Activated CD8-positive, alpha-beta memory T cell treated with anti-CD3 and anti-CD28 coated beads for 1 hour (primary cell): ENCODE data around the gene NPNT.

Source experiments
- DNase-seq, 2 donors: peaks; one replicate each; pipeline ENCODE4 v3.0.0-alpha.2; 2020; ENCODE audit warnings: low read depth in 1 of 2; ENCODE audit errors: extremely low read depth in 1 of 2

Gene NPNT

DNA sequence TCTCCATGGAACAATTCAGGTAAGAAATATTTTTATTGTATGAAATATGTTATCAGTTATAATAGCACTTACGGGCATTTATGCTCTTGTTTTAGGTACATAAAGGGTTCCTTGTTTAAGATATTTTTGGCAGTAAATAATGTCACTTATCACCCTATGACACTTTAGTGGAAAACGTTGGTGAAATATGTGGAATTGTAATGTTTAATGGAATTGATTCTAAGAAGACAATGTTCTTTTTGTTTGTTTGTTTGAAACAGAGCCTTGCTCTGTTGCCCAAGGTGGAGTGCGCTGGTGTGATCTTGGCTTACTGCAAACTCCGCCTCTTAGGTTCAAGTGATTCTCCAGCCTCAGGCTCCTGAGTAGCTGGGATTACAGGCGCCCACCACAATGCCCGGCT, 17.4 kb downstream of the NPNT start:
- DNase-seq = no peak

DNA sequence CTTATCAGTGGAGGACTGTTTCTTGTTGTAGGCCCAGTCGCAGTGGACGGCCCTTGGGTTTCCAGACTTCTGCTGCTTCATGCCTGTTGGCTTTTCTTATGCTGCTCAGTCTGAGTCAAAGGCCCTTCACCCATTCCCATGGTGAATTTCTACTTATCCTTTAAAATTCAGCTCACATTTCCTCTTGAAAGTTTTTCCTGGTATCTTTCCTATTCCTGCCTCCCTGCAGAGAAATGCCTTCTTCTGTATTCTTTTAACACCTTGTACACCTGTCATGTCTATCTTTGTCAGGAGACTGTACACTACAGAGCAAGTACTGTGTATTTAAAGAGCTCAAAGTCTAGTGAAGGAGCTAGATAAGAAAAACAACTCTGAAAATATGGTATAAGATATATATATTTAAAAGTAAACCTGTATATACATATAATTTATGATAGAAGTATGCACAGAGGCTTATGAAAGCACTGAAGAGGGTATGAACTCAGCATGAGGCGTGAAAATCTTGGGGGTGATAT, 22.0 kb downstream of the NPNT start:
- DNase-seq = no peak

DNA sequence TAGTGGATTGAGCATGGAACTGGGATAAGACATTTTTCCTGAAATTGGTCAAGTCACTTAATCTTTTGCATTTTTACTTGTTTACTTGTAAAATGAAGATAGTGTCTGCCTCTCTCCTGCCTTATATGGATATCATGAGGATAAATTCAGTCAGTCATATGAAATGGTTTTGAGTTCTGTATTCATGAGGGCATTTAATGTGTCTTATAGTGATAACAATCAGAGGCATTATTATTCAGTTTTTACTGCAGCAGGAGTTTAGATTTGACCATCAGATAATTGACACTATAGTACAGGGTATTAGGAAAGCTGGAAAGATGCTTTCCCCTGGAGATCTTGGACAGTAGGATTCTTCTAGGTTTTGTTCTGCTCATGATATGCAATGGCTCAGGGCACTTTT, 26.0 kb downstream of the NPNT start:
- DNase-seq = no peak

DNA sequence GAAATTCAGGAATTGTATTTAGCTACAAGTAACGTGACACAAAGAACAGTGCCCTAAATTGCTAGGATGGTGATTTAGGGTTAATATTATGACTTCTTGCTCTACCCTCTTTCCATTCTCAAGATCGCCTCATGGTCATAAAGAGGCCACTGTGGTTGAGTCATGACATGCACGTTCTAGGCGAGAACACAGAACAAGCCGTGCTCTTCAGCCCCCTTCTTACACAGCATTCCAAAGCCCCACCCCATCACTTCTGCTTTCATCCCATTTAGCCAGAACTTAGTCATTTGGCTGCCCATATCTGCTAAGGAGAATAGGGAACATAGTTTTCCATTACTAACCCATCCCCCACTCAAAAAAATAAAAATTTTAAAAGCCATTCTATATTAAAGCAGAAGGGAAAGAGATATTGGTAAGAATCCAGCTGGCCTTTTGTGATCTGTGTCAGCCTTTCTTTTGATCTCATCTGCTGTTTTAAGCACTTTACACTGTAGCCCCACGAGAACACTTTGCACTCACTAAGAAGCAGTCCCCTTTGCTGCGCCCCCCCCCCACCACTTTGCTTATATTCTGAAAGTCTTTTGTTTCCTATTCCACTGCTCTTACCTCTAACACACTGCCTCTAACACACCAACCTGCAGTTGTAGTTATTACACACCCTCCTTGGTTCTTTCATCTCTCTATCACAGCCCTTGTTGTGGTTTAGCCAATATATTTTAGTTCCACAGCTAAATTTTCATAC, 28.4 kb downstream of the NPNT start:
- no peak for DNase-seq

DNA sequence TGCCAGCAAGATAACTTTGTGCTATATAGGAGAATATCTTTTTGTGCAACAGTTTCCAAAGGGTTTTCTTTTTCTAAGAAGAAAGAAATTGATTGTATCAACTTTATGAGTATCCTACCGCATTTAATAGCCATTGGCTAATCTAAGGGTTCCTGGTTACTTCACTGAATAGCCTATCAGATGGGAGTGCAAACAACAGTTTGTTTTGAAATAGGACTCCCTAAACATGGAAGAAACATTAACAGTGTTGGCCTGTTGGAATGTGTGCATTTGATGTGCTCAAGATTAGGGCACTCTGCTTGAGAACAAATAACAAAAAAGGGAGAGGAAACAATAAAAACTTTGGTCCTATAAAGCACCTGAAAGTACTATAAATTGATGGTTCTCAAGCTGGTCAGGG, 29.1 kb downstream of the NPNT start:
- no peak for DNase-seq

DNA sequence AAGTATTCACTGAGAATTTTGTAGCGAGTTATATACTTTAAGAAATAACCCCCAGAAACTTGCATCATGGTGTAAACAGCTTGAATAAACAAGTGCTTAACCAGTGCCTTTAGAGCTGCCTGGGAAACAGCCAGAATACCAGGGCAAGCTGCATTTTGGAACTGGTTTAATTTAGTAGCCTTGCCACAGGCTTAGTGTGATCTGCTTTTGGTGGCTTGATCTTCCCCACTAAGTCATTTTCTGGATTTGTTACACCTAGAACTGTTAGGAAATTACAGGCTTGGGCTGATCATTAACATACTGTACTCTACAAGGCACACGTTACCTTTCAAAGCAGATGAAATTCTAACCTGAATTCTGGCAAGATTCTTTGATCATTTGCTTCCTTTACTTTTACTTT, 35.4 kb downstream of the NPNT start:
- no peak for DNase-seq

DNA sequence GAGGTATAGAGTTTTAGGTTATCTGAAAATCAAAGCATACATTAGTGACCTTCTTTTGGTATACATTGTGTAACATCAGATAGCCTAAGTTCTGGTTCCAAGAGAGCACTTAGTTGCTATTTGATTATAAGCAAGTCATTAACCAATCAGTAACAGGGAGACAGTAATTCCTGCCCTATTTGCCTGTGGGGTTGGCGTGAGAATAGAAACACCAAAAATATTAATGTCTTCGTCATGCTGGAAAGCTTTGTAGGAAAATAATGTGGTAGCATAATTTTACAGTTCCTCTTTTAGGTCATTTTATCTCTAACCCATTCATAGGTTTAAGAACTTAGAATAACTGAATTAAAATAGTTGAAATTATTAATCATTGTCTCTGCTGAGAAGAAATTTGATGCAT, 37.8 kb downstream of the NPNT start:
- DNase-seq = no peak

DNA sequence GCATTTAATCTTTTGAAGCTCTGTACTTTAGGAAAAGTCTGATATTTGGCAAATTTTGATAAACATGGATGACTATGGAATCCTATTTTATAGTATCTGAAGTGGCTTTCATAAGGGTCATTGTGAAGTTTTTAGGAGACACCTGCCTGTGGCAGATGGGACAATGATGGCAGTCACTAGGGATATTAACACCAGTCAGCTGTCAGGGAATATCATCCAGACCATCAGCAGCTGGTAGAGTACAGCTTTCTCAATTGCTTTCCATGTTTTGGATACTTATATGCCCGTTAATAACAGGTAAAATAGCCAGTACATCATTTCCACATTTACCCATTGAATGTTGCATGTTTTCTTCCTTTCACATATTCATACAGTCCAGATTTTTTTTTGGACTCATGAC, 39.1 kb downstream of the NPNT start:
- DNase-seq = no peak

DNA sequence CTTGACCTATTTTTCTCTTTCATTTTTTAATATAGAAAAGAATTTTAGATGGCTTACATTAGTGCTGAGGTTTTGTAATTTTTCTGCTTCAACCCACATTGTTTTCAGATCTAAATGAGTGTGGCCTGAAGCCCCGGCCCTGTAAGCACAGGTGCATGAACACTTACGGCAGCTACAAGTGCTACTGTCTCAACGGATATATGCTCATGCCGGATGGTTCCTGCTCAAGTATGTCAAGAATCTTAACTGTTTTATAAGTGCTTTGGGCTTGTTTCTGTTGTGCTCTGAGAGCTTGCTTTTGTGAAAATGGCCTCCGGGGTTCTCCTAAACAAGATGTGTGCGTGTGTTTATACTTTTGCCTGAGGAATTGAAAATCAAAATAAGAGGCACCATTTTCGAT, 41.6 kb downstream of the NPNT start:
- no peak for DNase-seq

DNA sequence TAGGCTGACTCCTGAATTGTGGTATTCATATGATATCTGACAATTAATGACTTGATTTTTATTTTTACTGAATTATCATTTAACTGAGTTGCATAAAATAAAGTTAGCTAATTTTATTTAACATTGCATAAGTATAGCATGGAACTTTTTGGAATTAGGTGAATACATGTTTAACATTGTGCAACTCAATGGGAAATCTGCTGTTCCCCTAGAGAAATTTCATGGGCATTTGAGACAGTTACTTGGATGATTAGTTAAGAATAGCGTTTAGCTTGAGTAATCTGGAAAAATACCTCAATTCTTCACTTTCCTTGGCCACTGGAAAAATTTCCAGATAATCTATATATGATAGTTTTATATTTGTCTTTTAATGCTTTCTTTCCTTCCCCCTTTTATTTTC, 42.5 kb downstream of the NPNT start:
- no peak for DNase-seq

DNA sequence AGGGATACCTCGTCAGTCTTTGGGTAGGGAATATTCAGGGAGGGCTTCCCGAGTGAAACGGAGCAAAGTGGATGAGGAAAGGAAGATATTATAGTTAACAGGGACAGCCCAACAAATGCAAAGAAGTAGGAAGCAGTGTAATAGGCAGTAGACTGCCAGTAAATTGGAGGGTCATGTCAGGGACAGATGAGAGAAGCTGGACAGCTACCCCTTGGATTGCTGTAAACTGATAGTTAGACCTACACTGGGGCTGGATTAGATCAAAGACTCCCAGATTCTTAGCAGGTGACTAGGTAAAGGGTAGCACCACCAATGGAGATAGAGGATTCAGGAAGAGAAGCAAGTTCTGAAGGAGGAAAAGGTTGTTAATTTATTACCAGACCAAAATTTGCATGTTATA, 48.0 kb downstream of the NPNT start:
- no peak for DNase-seq

DNA sequence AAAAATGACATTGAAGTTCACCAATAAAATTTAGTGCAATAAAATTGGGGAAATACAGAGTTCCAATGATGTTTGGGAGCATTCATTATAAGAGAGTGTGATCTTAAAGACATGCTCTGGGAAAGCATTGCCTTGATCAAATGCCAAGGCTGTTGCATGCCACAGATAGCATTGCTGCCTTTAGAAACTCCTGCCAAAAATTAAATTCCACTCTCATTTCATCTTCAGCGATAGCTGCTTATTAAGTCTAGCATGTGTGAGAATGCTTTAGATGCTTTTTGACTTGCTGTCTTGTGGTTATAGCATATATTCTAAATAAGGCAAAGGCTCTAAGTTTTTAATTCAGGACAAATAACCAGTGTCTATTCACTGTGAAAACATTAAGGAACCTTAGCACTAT, 49.3 kb downstream of the NPNT start:
- DNase-seq = no peak

DNA sequence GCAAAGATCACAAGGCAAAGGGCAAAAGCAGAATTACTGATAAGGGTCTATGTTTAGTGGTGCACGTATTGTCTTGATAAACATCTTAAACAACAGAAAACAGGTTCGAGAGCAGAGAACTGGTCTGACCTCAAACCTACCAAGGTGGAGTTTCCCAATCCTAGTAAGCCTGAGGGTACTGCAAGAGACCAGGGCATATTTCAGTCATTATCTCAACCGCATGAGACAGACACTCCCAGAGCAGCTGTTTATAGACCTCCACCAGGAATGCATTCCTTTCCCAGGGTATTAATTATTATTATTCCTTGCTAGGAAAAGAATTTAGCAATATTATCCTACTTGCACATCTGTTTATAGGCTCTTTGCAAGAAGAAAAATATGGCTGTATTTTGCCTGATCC, 51.5 kb downstream of the NPNT start:
- no peak for DNase-seq

DNA sequence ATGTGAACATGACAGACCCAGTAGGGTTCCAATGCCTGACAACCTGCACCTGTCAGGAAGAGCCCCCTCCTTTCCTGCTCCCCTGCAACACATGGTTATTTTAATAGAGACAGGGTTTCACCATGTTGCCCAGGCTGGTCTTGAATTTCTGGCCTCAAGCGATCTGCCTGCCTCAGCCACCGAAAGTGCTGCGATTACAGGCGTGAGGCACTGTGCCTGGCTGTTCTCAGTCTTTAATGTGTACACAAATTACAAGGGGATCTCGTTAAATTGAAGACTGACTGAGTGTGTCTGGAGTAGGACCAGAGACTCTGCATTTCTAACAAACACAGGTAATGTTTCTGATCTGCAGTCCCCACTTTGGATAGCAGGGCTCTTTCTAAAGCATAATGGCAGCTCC, 55.4 kb downstream of the NPNT start:
- DNase-seq = no peak

DNA sequence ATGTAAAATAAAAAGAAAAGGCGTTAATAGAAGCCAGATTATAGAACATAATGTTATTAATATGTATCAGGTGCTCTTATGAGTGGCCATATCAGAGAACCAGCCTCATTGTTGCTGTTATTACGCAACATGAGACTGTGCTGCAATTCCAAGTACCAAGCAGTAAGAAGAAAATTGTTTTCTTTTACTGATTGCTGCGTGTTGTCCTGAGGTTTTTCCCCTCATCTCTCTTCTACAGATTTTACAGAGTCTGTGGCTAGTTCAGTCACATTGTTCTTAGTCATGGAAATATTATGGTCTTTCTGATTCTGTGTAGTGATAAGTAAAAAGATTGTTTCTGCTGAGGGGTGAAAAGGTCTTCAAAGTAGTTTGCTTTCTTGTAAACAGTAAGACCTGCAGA, 55.9 kb downstream of the NPNT start:
- no peak for DNase-seq

DNA sequence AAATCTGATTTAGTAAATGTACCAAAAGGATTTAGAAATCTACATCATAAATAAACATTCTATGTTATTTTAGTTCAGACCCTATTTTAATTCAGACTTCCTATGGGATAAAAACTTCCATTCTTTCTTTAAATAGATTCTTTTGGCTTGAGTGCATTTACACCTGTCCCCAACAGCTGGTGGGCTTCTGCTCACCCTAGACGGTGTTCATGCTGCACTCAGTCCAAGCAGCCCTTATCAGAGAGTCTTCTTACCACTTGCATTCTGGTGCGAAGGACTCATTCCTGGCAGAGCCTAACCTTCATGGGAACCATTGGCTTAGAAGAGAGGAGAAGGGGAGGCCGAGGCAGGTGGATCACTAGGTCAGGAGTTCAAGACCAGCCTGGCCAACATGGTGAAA, 57.3 kb downstream of the NPNT start:
- DNase-seq = no peak

DNA sequence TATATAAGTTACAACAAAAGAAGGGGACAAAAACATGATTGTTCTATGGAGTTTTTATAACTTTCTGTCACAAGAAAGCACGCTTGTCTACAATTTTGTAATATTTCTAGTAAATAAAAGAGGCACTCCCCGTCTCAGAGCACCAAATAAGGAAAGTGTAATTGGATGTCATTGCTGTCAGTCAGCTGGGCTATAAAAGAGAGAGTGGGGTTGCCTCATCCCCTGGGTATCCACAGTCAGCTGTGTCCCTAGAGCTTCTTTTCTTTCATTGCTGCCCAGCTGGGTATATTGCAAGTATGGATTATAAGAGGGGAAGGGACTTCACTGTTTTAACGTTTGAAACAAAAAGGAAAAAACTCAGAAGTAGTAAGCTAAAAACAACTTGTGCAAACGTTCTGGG, 61.3 kb downstream of the NPNT start:
- no peak for DNase-seq

DNA sequence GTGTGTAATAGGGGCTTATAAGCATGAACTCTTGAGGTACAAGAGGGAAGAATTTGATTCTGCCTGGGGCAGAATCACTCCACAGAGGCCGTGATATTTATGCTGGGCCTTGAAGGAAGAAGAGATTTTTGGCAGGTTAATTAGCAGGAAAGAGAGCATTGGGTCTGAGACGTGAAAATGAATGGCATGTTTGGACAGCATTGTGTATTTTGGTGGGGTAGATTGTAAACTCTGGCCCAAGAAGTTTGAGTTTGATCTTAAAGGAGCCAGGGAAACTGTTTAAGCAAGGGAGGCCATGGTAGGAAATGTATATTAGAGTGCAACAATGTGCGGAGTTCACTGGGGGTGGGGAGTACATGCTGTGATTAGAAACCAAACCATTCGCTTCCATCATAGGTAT, 62.4 kb downstream of the NPNT start:
- DNase-seq = no peak

DNA sequence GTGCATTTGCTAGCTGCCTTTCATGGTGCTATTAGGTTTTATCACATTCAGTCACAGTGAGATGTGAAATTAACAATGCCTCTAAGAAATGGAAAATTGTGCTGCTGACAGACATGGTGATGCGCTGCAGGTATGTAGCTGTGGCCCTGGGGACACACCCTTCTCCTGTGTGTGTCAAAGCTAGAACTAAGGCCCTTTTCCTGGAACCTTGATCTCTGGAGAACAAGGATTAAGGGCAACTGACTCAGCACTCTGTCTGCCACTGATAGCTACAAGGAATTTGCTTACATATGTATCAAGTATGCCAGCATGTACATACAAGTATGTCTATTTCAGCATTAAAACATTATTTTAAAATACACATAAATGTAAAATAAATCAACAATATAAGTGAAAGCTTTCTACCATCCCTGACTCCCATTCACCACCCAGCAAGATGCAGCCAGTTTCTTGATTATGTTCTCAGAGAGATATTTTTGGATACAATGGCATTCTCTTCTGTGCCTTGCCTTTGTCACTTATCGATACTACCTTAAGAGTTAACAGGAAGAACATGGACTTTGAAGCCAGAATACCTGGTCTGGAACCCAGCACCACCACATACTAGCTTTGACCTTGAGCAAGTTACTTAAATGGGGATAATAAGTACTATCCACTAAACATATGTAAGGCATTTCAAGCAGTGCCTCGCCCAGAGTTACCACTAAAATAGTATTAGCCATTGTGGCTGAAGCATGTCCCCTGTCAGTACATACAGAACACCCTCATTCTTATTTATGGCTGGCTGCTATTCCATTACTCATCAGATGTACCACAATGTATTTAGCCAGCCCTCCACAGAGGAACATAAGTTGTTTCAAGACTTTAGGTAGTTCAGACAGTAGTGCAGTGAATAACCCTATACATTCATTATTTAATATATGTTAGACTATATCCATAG, 68.5 kb downstream of the NPNT start:
- DNase-seq = no peak

DNA sequence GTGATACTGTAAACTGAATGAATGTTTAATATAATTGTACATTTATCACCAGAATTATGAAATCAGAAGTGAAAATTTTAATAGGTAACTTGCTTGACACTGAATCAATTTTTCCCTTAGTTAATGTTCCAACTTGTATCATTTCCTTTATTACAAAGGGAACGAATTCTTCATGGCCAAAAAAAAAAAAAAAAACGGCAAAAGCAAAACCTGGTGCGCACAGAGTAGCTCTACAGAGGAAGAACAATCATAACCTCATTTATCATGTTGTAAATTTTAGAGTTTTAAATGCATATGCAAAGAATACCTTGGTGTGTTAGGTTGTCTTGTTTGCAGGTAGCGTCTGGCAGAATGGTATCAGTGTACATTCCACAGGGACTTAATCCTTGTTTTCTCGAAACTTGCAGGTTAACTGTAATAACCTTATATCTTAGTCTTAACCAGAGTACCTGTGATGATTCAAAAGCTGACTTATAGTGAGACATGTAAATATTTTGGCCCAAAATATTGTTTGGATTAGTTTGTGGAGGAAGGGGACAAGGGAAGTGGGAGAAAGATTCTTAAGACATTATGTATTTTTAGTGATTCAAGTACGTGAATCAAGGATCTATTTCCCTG, 70.0 kb downstream of the NPNT start:
- DNase-seq = no peak

DNA sequence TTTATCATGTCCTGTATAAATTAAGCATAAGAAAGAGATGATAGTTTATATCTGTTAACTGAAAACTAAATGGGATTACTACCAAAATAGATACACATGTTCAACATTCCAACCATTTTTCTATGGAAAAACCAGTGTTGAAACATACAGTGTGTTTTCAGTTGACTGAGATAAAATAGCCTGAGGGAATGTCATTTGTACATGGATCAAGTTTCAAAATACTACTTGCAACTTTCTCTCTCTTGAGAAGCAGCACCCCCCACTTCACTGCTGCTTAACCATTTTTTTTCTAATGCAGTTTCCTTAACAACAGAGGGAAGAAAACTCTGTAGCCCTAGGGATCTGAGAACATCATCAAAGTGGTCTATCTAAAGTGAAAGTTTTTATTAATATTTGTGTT, 70.8 kb downstream of the NPNT start:
- DNase-seq = no peak
